ENCODE data around the gene ANGPTL7. TPM values are rescaled to one million over a fixed set of nuclear protein-coding genes. Genes with fewer than 3 reads are reported as not detected.

Gene ANGPTL7
- total RNA-seq, 2 experiments from 2014 or later, result not detected

- intact Hi-C loops (cut with micrococcal nuclease), result no loop called here
- Mint-ChIP-seq H3K36me3 (ENCODE audit: low read depth) (peaks cover 56% of the 10 kb centered on the region), H3K9me3 (no peaks in the 10 kb centered on the region), H3K4me3 (no peak overlapping the region), H3K27me3 (ENCODE audit: low read depth) (no peaks in the 10 kb centered on the region), H3K4me1 (ENCODE audit: low read depth) (no peaks in the 10 kb centered on the region), H3K27ac (no peak overlapping the region)
- DNase-seq, result no peak
- CTCF ChIA-PET, result interaction anchor here (2.0 kb wide), 1 partner anchor 178 kb away, joined by 6 read pairs; no protein-coding TSS in a partner anchor
These were observed 26.3 kb downstream of the ANGPTL7 start for GRCh38 chr1:11215381-11216005.

GRCh38 chr1:11216074-11216473, 26.9 kb downstream of the ANGPTL7 start:
- CTCF ChIA-PET, result interaction anchor here (0.7 to 2.0 kb wide), 2 partner anchors 178 to 676 kb away, joined by 5 to 6 read pairs; no protein-coding TSS in a partner anchor
- Mint-ChIP-seq H3K4me1 (ENCODE audit: low read depth) (no peaks in the 10 kb centered on the region), H3K36me3 (ENCODE audit: low read depth) (peaks cover 53% of the 10 kb centered on the region), H3K4me3 (no peak overlapping the region), H3K27me3 (ENCODE audit: low read depth) (no peaks in the 10 kb centered on the region), H3K27ac (no peak overlapping the region), H3K9me3 (no peaks in the 10 kb centered on the region)
- DNase-seq, result no peak
- intact Hi-C loops (cut with micrococcal nuclease), result no loop called here

- peaks cover 8% of the 10 kb centered on the region for H3K4me1 Mint-ChIP-seq (ENCODE audit: low read depth)
- no peak for DNase-seq
- peak overlapping the region; percentile 6 for H3K27ac Mint-ChIP-seq
- H3K27me3 Mint-ChIP-seq (ENCODE audit: low read depth), result no peaks in the 10 kb centered on the region
- CTCF ChIA-PET, result interaction anchor here (1.4 to 1.8 kb wide), 3 partner anchors 10 to 189 kb away, joined by 5 to 7 read pairs (median 6); no protein-coding TSS in a partner anchor
- H3K9me3 Mint-ChIP-seq, result no peaks in the 10 kb centered on the region
- intact Hi-C loops (cut with micrococcal nuclease), result no loop called here
- H3K36me3 Mint-ChIP-seq (ENCODE audit: low read depth), result peaks cover 38% of the 10 kb centered on the region
- no peak overlapping the region for H3K4me3 Mint-ChIP-seq
These were observed 38.2 kb downstream of the ANGPTL7 start for GRCh38 chr1:11227106-11228077.

- Mint-ChIP-seq H3K27me3 (ENCODE audit: low read depth) (no peaks in the 10 kb centered on the region), H3K9me3 (no peaks in the 10 kb centered on the region), H3K4me3 (no peak overlapping the region), H3K27ac (no peak overlapping the region), H3K36me3 (ENCODE audit: low read depth) (peaks cover 45% of the 10 kb centered on the region), H3K4me1 (ENCODE audit: low read depth) (peaks cover 8% of the 10 kb centered on the region)
- DNase-seq, result no peak
- CTCF ChIA-PET, result interaction anchor here (1.8 kb wide), 1 partner anchor 13 kb away, joined by 7 read pairs; no protein-coding TSS in a partner anchor
- intact Hi-C loops (cut with micrococcal nuclease), result no loop called here
These were observed 40.0 kb downstream of the ANGPTL7 start for GRCh38 chr1:11229203-11229602.

DNA sequence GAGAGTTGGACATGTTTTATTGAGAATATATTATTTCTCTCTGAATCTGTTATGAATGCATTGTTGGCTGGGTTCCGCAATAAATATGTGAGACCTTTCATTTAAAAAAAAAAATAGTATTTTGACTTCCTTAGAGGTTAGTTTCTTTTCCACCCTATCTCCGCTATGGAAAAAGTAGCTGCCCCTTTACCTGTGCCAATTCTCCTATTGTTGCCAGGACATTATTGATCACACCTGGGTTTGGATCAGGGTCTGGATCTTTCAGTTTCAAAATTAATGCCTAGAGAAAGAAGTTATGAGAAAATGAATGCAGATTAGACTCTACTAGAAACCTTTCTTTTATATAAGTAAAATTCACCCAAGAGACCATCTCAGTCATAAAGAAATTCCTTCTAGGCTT, 44.1 kb downstream of the ANGPTL7 start:
- CTCF ChIA-PET, result no interaction called here
- intact Hi-C loops (cut with micrococcal nuclease), result no loop called here
- Mint-ChIP-seq H3K4me1 (ENCODE audit: low read depth) (no peaks in the 10 kb centered on the region), H3K27ac (no peak overlapping the region), H3K9me3 (no peaks in the 10 kb centered on the region), H3K27me3 (ENCODE audit: low read depth) (no peaks in the 10 kb centered on the region), H3K4me3 (no peak overlapping the region), H3K36me3 (ENCODE audit: low read depth) (peaks cover 47% of the 10 kb centered on the region)
- DNase-seq, result no peak

- Mint-ChIP-seq H3K9me3 (no peaks in the 10 kb centered on the region), H3K27me3 (ENCODE audit: low read depth) (no peaks in the 10 kb centered on the region), H3K4me1 (ENCODE audit: low read depth) (no peaks in the 10 kb centered on the region), H3K36me3 (ENCODE audit: low read depth) (peaks cover 47% of the 10 kb centered on the region), H3K27ac (no peak overlapping the region), H3K4me3 (no peak overlapping the region)
- CTCF ChIA-PET, result interaction anchor here (0.6 kb wide), 1 partner anchor 75 kb away, joined by 3 read pairs; no protein-coding TSS in a partner anchor
- intact Hi-C loops (cut with micrococcal nuclease), result no loop called here
- DNase-seq, result no peak
These were observed 48.2 kb downstream of the ANGPTL7 start for GRCh38 chr1:11237356-11237755.

DNA sequence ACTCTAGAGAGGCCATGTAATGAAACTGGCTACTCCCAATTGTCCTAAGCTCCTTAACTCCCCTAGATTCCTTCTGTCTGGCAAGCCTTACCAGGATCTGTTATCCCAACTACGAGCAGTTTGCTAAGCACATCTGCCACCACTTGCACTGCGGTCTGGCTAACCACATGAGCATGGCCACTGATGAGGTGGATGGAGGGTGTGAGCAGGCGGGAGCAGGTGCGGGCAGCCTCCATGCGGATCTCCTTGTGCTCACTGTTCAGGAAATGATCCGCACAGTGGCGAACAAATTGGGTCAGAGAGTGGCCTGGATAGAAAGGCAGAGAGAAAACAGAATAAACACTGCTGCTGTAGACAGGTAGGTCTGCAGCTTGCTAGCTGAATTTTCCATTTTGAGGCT, 49.2 kb downstream of the ANGPTL7 start:
- H3K36me3 Mint-ChIP-seq (ENCODE audit: low read depth), result peaks cover 44% of the 10 kb centered on the region
- CTCF ChIA-PET, result interaction anchor here (0.6 kb wide), 1 partner anchor 446 kb away, joined by 3 read pairs; no protein-coding TSS in a partner anchor
- H3K9me3 Mint-ChIP-seq, result no peaks in the 10 kb centered on the region
- H3K27me3 Mint-ChIP-seq (ENCODE audit: low read depth), result no peaks in the 10 kb centered on the region
- H3K4me3 Mint-ChIP-seq, result no peak overlapping the region
- no peak overlapping the region for H3K27ac Mint-ChIP-seq
- no peaks in the 10 kb centered on the region for H3K4me1 Mint-ChIP-seq (ENCODE audit: low read depth)
- intact Hi-C loops (cut with micrococcal nuclease), result no loop called here
- DNase-seq, result no peak

- CTCF ChIA-PET, result interaction anchor here (0.6 to 1.8 kb wide), 2 partner anchors 68 to 397 kb away, joined by 3 to 5 read pairs; no protein-coding TSS in a partner anchor
- Mint-ChIP-seq H3K27me3 (ENCODE audit: low read depth) (no peaks in the 10 kb centered on the region), H3K4me1 (ENCODE audit: low read depth) (no peaks in the 10 kb centered on the region), H3K9me3 (no peaks in the 10 kb centered on the region), H3K4me3 (no peak overlapping the region), H3K27ac (no peak overlapping the region), H3K36me3 (ENCODE audit: low read depth) (peaks cover 13% of the 10 kb centered on the region)
- intact Hi-C loops (cut with micrococcal nuclease), result no loop called here
- no peak for DNase-seq
These were observed 56.1 kb downstream of the ANGPTL7 start for GRCh38 chr1:11245248-11245647.

Other genes starting within 250 kb of the ANGPTL7 start
- gene TARDBP, start 176.7 kb upstream of the ANGPTL7 start, total RNA-seq, result 100 to 1,000 TPM; 158 to 159 TPM
- under 1 TPM; 0.17 to 0.31 TPM for gene MASP2, start 142.1 kb upstream of the ANGPTL7 start, total RNA-seq
- gene SRM, start 129.3 kb upstream of the ANGPTL7 start, total RNA-seq, result 100 to 1,000 TPM; 207 to 222 TPM
- 10 to 100 TPM; 57.9 to 59.3 TPM for gene EXOSC10, start 89.5 kb upstream of the ANGPTL7 start, total RNA-seq
- gene MTOR, start 73.2 kb downstream of the ANGPTL7 start, total RNA-seq, result 10 to 100 TPM; 38.5 to 39.0 TPM
- 10 to 100 TPM; 19.9 to 20.2 TPM for gene UBIAD1, start 83.8 kb downstream of the ANGPTL7 start, total RNA-seq

All from activated naive CD4-positive, alpha-beta T cell treated with anti-CD3 and anti-CD28 coated beads for 36 hours (primary cell).